CD4-positive, alpha-beta T cell (primary cell): ENCODE results near the gene WWOX. TPM values are rescaled to one million over a fixed set of nuclear protein-coding genes. Genes with fewer than 3 reads are reported as not detected.

Experiments used
- ATAC-seq: fragments of 200-7000 bp; cut with Tn5 transposase; one replicate; pipeline ENCODE4 v1.10.0; 2022; ENCODE audit warnings: mild to moderate bottlenecking; ENCODE audit not compliant: poor library complexity
- CTCF ChIA-PET: fragments of 350-600 bp; sonication (Branson Sonifier 250); formaldehyde crosslinking; loops from one replicate; lab custom pipeline; 2021; ENCODE audit warnings: antibody characterized with exemption, inconsistent platforms; lab: Charles Lee
- POLR2A ChIA-PET: fragments of 350-600 bp; sonication (Branson Sonifier 250); formaldehyde crosslinking; loops from one replicate; lab custom pipeline; 2021; ENCODE audit warnings: antibody characterized with exemption, inconsistent platforms; lab: Charles Lee
- DNase-seq, 14 experiments: peaks; one replicate each; pipeline ENCODE4 v3.0.0-alpha.2; 2013 to 2020; ENCODE audit warnings: mixed read lengths in 2 of 14
- H3K27ac ChIP-seq, 2 donors: one replicate each; pipeline versions ENCODE4 v1.5.1 to v1.7.0; 2013; ENCODE audit warnings: low read length in 2 of 2, low read depth in 1 of 2, mild to moderate bottlenecking in 1 of 2
- H3K27me3 ChIP-seq, 2 experiments: 1 replicate in 1 of 2; 2 replicates in 1 of 2; pipeline versions ENCODE4 v1.6.1 to v1.7.0; 2013; ENCODE audit warnings: low read length in 2 of 2, control low read depth in 1 of 2, mild to moderate bottlenecking in 1 of 2, moderate library complexity in 1 of 2; ENCODE audit not compliant: insufficient read depth in 2 of 2, control insufficient read depth in 1 of 2
- H3K36me3 ChIP-seq: one replicate; pipeline ENCODE4 v1.6.1; 2013; ENCODE audit warnings: low read length, control low read depth; ENCODE audit not compliant: insufficient read depth
- H3K4me1 ChIP-seq: one replicate; pipeline ENCODE4 v1.6.1; 2013; ENCODE audit warnings: low read length, control low read depth; ENCODE audit not compliant: insufficient read depth
- H3K4me3 ChIP-seq: one replicate; pipeline ENCODE4 v1.5.1; 2013; ENCODE audit warnings: mild to moderate bottlenecking, low read length, moderate library complexity
- H3K9me3 ChIP-seq, 2 experiments: 1 replicate in 1 of 2; 2 replicates in 1 of 2; pipeline versions ENCODE4 v1.6.1 to v1.7.0; 2013; ENCODE audit warnings: low read length in 2 of 2, mild to moderate bottlenecking in 2 of 2, control low read depth in 1 of 2, moderate library complexity in 1 of 2; ENCODE audit not compliant: control insufficient read depth in 1 of 2, insufficient read depth in 1 of 2
- H3K27ac Mint-ChIP-seq: one replicate; pipeline ENCODE4 v1.8.0; 2020; ENCODE audit warnings: mixed read lengths
- H3K27me3 Mint-ChIP-seq: one replicate; pipeline ENCODE4 v1.8.0; 2021; ENCODE audit warnings: mixed read lengths
- H3K36me3 Mint-ChIP-seq: one replicate; pipeline ENCODE4 v1.8.0; 2021; ENCODE audit warnings: low read depth, mixed read lengths
- H3K4me1 Mint-ChIP-seq: one replicate; pipeline ENCODE4 v1.8.0; 2021; ENCODE audit warnings: low read depth, mixed read lengths
- H3K4me3 Mint-ChIP-seq: one replicate; pipeline ENCODE4 v1.8.0; 2020; ENCODE audit warnings: mild to moderate bottlenecking, mixed read lengths
- H3K9me3 Mint-ChIP-seq: one replicate; pipeline ENCODE4 v1.8.0; 2020; ENCODE audit warnings: mixed read lengths
- CTCF ChIP-seq: fragments of 200-600 bp; IDR thresholded peaks from one replicate; pipeline ENCODE4 v1.8.0; 2022; ENCODE audit warnings: antibody characterized with exemption, mild to moderate bottlenecking
- intact Hi-C, 2 experiments: fragments of 100-400 bp; cut with DNase I in 1 of 2; cut with micrococcal nuclease in 1 of 2; formaldehyde crosslinking; loops; one replicate each; pipeline versions ENCODE4 v1.15.1 to v1.9.0; 2023 to 2025; cut with DNase I, micrococcal nuclease
- total RNA-seq, 174 experiments: library from RNA in 2 of 174; stranded (reverse) in 2 of 174; gene quantifications; one replicate each; pipeline ENCODE4 v1.2.3 and lab custom pipeline; 2021 to 2026

WWOX gene
- total RNA-seq, 2 experiments from 2014 or later: 19.3 to 21.7 TPM

- H3K9me3 Mint-ChIP-seq: no peaks in the 10 kb centered on the region
- Histone ChIP-seq H3K27ac (no peak overlapping the region), H3K9me3 (no peaks in the 10 kb centered on the region), H3K27me3 (no peaks in the 10 kb centered on the region), H3K4me1 (no peaks in the 10 kb centered on the region), H3K4me3 (no peak overlapping the region), H3K36me3 (no peaks in the 10 kb centered on the region)
- no peaks in the 10 kb centered on the region for H3K4me1 Mint-ChIP-seq
- DNase-seq: no peak
- POLR2A ChIA-PET: no interaction called here
- TF ChIP-seq CTCF: no peak
- H3K36me3 Mint-ChIP-seq: no peaks in the 10 kb centered on the region
- intact Hi-C loops: no loop called here
- CTCF ChIA-PET: no interaction called here
- H3K4me3 Mint-ChIP-seq: no peak overlapping the region
- ATAC-seq: no peak
- no peaks in the 10 kb centered on the region for H3K27me3 Mint-ChIP-seq
- no peak overlapping the region for H3K27ac Mint-ChIP-seq
Observed at GRCh38 chr16:79110953-79111352, 1011.5 kb downstream of the WWOX start.

GRCh38 chr16:79112462-79112861 is 1013.0 kb downstream of the WWOX start:
- no peaks in the 10 kb centered on the region for H3K4me1 Mint-ChIP-seq
- Histone ChIP-seq H3K4me3 (no peak overlapping the region), H3K4me1 (no peaks in the 10 kb centered on the region), H3K36me3 (no peaks in the 10 kb centered on the region), H3K27me3 (no peaks in the 10 kb centered on the region), H3K27ac (no peak overlapping the region), H3K9me3 (no peaks in the 10 kb centered on the region)
- no peaks in the 10 kb centered on the region for H3K36me3 Mint-ChIP-seq
- no peaks in the 10 kb centered on the region for H3K27me3 Mint-ChIP-seq
- CTCF ChIA-PET: no interaction called here
- H3K9me3 Mint-ChIP-seq: no peaks in the 10 kb centered on the region
- no peak for DNase-seq
- TF ChIP-seq CTCF: no peak
- intact Hi-C loops: no loop called here
- no peak for ATAC-seq
- no peak overlapping the region for H3K27ac Mint-ChIP-seq
- no peak overlapping the region for H3K4me3 Mint-ChIP-seq
- POLR2A ChIA-PET: no interaction called here

- intact Hi-C loops: no loop called here
- Histone ChIP-seq H3K27ac (no peak overlapping the region), H3K36me3 (no peaks in the 10 kb centered on the region), H3K9me3 (no peaks in the 10 kb centered on the region), H3K4me1 (no peaks in the 10 kb centered on the region), H3K27me3 (no peaks in the 10 kb centered on the region), H3K4me3 (no peak overlapping the region)
- ATAC-seq: no peak
- no peak overlapping the region for H3K27ac Mint-ChIP-seq
- no peaks in the 10 kb centered on the region for H3K9me3 Mint-ChIP-seq
- DNase-seq: no peak
- TF ChIP-seq CTCF: no peak
- no peaks in the 10 kb centered on the region for H3K4me1 Mint-ChIP-seq
- POLR2A ChIA-PET: no interaction called here
- no peaks in the 10 kb centered on the region for H3K27me3 Mint-ChIP-seq
- H3K4me3 Mint-ChIP-seq: no peak overlapping the region
- CTCF ChIA-PET: no interaction called here
- H3K36me3 Mint-ChIP-seq: no peaks in the 10 kb centered on the region
Observed at GRCh38 chr16:79113826-79114225, 1014.4 kb downstream of the WWOX start.
